GM19395 (cell line): ENCODE data around the gene PCDHB16.
"Not testable (repeated sequence)": the region's sequence is repeated elsewhere in the genome, so short reads cannot be mapped to it uniquely, and the experiment has no call there.

Experiments
- ATAC-seq: cut with Tn5 transposase; IDR thresholded peaks from one replicate; pipeline ENCODE4 v1.9.1; 2021; ENCODE audit warnings: mild to moderate bottlenecking, moderate library complexity; ENCODE audit not compliant: unreplicated experiment

Gene PCDHB16

GRCh38 chr5:141182248-141182647 lies at the start of gene PCDHB16:
PCDHB16 (plus strand) TSS chr5:141182387; CDS start chr5:141182560, 173 bp downstream.
- ATAC-seq = no peak

GRCh38 chr5:141135030-141135717 lies 47.0 kb upstream of the PCDHB16 start, which contains the start of gene PCDHB5:
PCDHB5 (plus strand) TSS chr5:141135206; CDS start chr5:141135435, 229 bp downstream.
- no peak for ATAC-seq

GRCh38 chr5:141135718-141136266 lies 46.4 kb upstream of the PCDHB16 start:
- ATAC-seq = no peak

GRCh38 chr5:141137346-141137745 lies 44.8 kb upstream of the PCDHB16 start:
- not testable (repeated sequence) for ATAC-seq

- ATAC-seq = no peak
Observed at GRCh38 chr5:141149812-141150211, 32.4 kb upstream of the PCDHB16 start, which contains the start of gene PCDHB6. PCDHB6 (plus strand) TSS chr5:141150057; CDS start chr5:141150258, 201 bp downstream.

- no peak for ATAC-seq
Observed at GRCh38 chr5:141150224-141150992, 31.8 kb upstream of the PCDHB16 start.

GRCh38 chr5:141150993-141151325 lies 31.2 kb upstream of the PCDHB16 start:
- ATAC-seq = no peak

- ATAC-seq = not testable (repeated sequence)
Observed at GRCh38 chr5:141151632-141152031, 30.6 kb upstream of the PCDHB16 start.

- not testable (repeated sequence) for ATAC-seq
Observed at GRCh38 chr5:141152096-141152495, 30.1 kb upstream of the PCDHB16 start.

GRCh38 chr5:141155540-141156374 lies 26.4 kb upstream of the PCDHB16 start:
- no peak for ATAC-seq

GRCh38 chr5:141157356-141157755 lies 24.8 kb upstream of the PCDHB16 start:
- ATAC-seq = not testable (repeated sequence)

- not testable (repeated sequence) for ATAC-seq
Observed at GRCh38 chr5:141157901-141158300, 24.3 kb upstream of the PCDHB16 start.

- ATAC-seq = no peak
Observed at GRCh38 chr5:141172381-141173204, 9.6 kb upstream of the PCDHB16 start, which contains the start of gene PCDHB7. PCDHB7 (plus strand) TSS chr5:141172644; CDS start chr5:141172836, 192 bp downstream.

- not testable (repeated sequence) for ATAC-seq
Observed at GRCh38 chr5:141174291-141175104, 7.7 kb upstream of the PCDHB16 start.

GRCh38 chr5:141175933-141176332 lies 6.3 kb upstream of the PCDHB16 start:
- no peak for ATAC-seq

GRCh38 chr5:141177577-141178191 lies 4.5 kb upstream of the PCDHB16 start, which contains the start of gene PCDHB8:
PCDHB8 (plus strand) TSS chr5:141177790; CDS start chr5:141178035, 245 bp downstream.
- ATAC-seq = not testable (repeated sequence)

GRCh38 chr5:141179371-141179770 lies 2.8 kb upstream of the PCDHB16 start:
- not testable (repeated sequence) for ATAC-seq

- not testable (repeated sequence) for ATAC-seq
Observed at GRCh38 chr5:141179876-141180275, 2.3 kb upstream of the PCDHB16 start.
